Activated CD4-positive, CD25-positive, alpha-beta regulatory T cell (primary cell): ENCODE measurements around the gene TIMM21.

Experiments
- DNase-seq, 4 experiments: peaks; one replicate each; lab custom pipeline; 2025; lab: John Stamatoyannopoulos, UW

TIMM21 gene

GRCh38 chr18:74191577-74191976 is 43.3 kb downstream of the TIMM21 start:
- DNase-seq, result no peak

- DNase-seq, result no peak
Observed at GRCh38 chr18:74194691-74195090, 46.4 kb downstream of the TIMM21 start.

GRCh38 chr18:74196220-74197119 is 48.1 kb downstream of the TIMM21 start:
- peak in 3 of 4 experiments; percentile 3 to 7 (median 6) for DNase-seq

- DNase-seq, result no peak
Observed at GRCh38 chr18:74197705-74198341, 49.5 kb downstream of the TIMM21 start.

- DNase-seq, result no peak
Observed at GRCh38 chr18:74198453-74198852, 50.1 kb downstream of the TIMM21 start.

GRCh38 chr18:74200780-74201179 is 52.5 kb downstream of the TIMM21 start:
- DNase-seq, result no peak

- DNase-seq, result no peak
Observed at GRCh38 chr18:74203811-74204210, 55.5 kb downstream of the TIMM21 start.

GRCh38 chr18:74204526-74205152 is 56.3 kb downstream of the TIMM21 start:
- DNase-seq, result no peak
